Fibroblast of skin of right biceps (primary cell): ENCODE results near the gene QARS1.

Experiments
- DNase-seq: peaks from one replicate; pipeline ENCODE4 v3.0.0-alpha.2; 2013

The QARS1 gene

GRCh38 chr3:49120096-49120437 is 15.5 kb upstream of the QARS1 start:
- no peak for DNase-seq

- DNase-seq: no peak
Observed at GRCh38 chr3:49119439-49119838, 14.9 kb upstream of the QARS1 start.

- no peak for DNase-seq
Observed at GRCh38 chr3:49119036-49119435, 14.5 kb upstream of the QARS1 start.

GRCh38 chr3:49112262-49112661 is 7.7 kb upstream of the QARS1 start:
- DNase-seq: no peak

GRCh38 chr3:49111347-49111746 is 6.8 kb upstream of the QARS1 start:
- no peak for DNase-seq

GRCh38 chr3:49110780-49111179 is 6.2 kb upstream of the QARS1 start:
- no peak for DNase-seq

GRCh38 chr3:49108346-49108745 is 3.8 kb upstream of the QARS1 start:
- DNase-seq: no peak

GRCh38 chr3:49104052-49104426 is 518 bp downstream of the QARS1 start:
- DNase-seq: no peak

- DNase-seq: no peak
Observed at GRCh38 chr3:49100046-49100615, 4.4 kb downstream of the QARS1 start.

- DNase-seq: no peak
Observed at GRCh38 chr3:49098910-49099630, 5.5 kb downstream of the QARS1 start.

- DNase-seq: peak; percentile 28
Observed at GRCh38 chr3:49098429-49098828, 6.1 kb downstream of the QARS1 start.

GRCh38 chr3:49093853-49094767 is 10.4 kb downstream of the QARS1 start, which contains the start of gene QRICH1:
TSS of gene QRICH1 (minus strand) at chr3:49094071. CDS start at chr3:49077017, 17,054 bp downstream.
- DNase-seq: peak; percentile 99

GRCh38 chr3:49092938-49093852 is 11.4 kb downstream of the QARS1 start:
- DNase-seq: peak; percentile 80

- DNase-seq: no peak
Observed at GRCh38 chr3:49081429-49081828, 23.1 kb downstream of the QARS1 start.

GRCh38 chr3:49079270-49079669 is 25.3 kb downstream of the QARS1 start:
- no peak for DNase-seq

GRCh38 chr3:49076646-49077045 is 27.9 kb downstream of the QARS1 start:
- DNase-seq: no peak

GRCh38 chr3:49076116-49076515 is 28.4 kb downstream of the QARS1 start:
- DNase-seq: no peak

- DNase-seq: no peak
Observed at GRCh38 chr3:49058011-49058410, 46.5 kb downstream of the QARS1 start.

GRCh38 chr3:49057268-49057667 is 47.3 kb downstream of the QARS1 start:
- no peak for DNase-seq

GRCh38 chr3:49054344-49054862 is 50.2 kb downstream of the QARS1 start:
- no peak for DNase-seq

GRCh38 chr3:49053543-49053942 is 51.0 kb downstream of the QARS1 start:
- DNase-seq: no peak
